Measurements from ENCODE around the gene AKR1C2. TPM values are rescaled to one million over a fixed set of nuclear protein-coding genes. Genes with fewer than 3 reads are reported as not detected.
A peak's percentile ranks its signal among the peaks of the same experiment; 100 is the strongest.

The AKR1C2 gene
- total and polyA plus RNA-seq, 9 of the 15 experiments (the other 6 are each of a cell fraction or from before 2014, with no cell fraction given): 13.8 to 74.0 (median 30.5) TPM

DNA sequence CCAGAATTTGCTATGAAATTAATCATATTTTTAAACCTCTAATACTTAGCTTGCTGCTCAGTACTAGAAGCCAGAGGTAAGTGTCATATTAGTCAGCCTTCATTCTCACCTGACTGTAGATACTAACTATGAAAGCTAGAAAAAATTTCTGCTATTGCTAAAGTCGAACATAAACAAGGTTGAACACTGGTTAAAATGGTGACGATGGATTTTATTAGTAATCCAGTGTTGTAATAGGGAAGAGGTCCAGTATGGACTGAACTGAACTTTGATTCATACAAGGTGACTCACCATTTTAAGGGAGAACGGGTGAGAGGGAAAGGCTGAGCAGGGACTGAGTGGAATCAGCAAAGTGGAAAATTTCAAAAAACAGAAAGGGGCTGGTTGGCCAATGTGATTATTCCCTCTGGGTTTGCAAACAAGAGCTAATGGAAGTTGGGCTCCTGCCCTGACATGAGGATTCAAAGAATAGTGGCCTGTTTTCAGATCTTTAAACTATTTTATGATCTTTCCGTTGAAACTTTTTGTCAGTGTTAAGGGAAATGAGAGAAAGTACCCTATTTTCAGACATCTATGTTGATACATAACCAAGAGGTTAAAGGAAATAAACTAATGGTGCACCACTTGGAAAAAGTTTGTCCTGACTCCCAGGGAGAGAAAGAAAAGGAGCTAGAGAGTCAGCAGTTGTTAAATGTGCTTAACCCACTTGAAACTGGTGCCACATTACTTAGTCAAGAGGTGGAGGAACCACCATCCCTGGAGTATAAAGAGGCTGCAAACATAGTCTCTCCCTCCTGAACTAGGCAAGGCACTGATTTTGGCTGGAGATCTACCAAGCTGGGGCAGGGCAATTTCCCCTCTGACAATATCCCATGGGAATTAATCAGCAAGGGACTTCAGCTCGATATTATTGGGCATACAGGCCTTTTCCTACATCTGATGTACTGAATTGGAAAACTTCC is 55.7 kb downstream of the AKR1C2 start (continued):
- TF ChIP-seq JUN (IDR thresholded peaks at IDR 0.05; ENCODE audit: borderline replicate concordance, low read depth, low read length) (0 out of 2 replicates have a peak, but pooled peaks have one; percentile 69), JUN (CRISPR knock-in tag; IDR thresholded peaks at IDR 0.05; ENCODE audit: borderline replicate concordance) (no peak), FOXK2 (conservative IDR thresholded peaks at IDR 0.05 in 1 of 2, IDR thresholded peaks at IDR 0.05 in 1 of 2; ENCODE audit: low read depth in 2 of 2) (peak; percentile 15 to 18; a peak in 1 of 4 replicates), SUPT5H (IDR thresholded peaks at IDR 0.05) (no peak), TAF9B (IDR thresholded peaks at IDR 0.05; ENCODE audit: partially characterized antibody) (no peak), SOX6 (IDR thresholded peaks at IDR 0.05) (no peak)

- Histone ChIP-seq H3K4me2 (ENCODE audit: insufficient read depth, low read length) (no peak overlapping the region), H2AFZ (ENCODE audit: low read depth, low read length) (no peak overlapping the region), H4K20me1 (replicated peaks; ENCODE audit: control insufficient read depth, insufficient read depth, low read length) (no peaks in the 10 kb centered on the region), H3K9ac (ENCODE audit: insufficient read depth in 1 of 2, low read depth in 2 of 2, low read length in 2 of 2) (no peak overlapping the region), H3K4me3 (no peak overlapping the region), H3K27me3 (ENCODE audit: control insufficient read depth in 2 of 2, insufficient read depth in 2 of 2, low read length in 2 of 2) (no peaks in the 10 kb centered on the region), H3K4me1 (replicated peaks in 1 of 2; ENCODE audit: control insufficient read depth in 2 of 2, insufficient read depth in 2 of 2, low read length in 2 of 2) (peaks cover 0 to 9% of the 10 kb centered on the region in 2 experiments; a peak in 2 of 5 replicates), H3K36me3 (ENCODE audit: control insufficient read depth, insufficient read depth, low read length) (no peaks in the 10 kb centered on the region; the same call in 2 of the 3 replicates), H3K27ac (ENCODE audit: extremely low read depth, low read depth, low read length) (no peak overlapping the region), H3K9me1 (ENCODE audit: control insufficient read depth, insufficient read depth, low read length) (no peaks in the 10 kb centered on the region), H3K9me3 (replicated peaks; ENCODE audit: control insufficient read depth, insufficient read depth, low read depth, low read length) (no peaks in the 10 kb centered on the region; the same call in 1 of the 2 replicates), H3K79me2 (ENCODE audit: control insufficient read depth, insufficient read depth, low read length) (no peaks in the 10 kb centered on the region)
- ATAC-seq (no peak), FAIRE-seq (no peak), DNase-seq (ENCODE audit: extremely low read depth in 1 of 4, low spot score in 3 of 4) (no peak)
- intact Hi-C loops (cut with micrococcal nuclease) (no loop called here), in situ Hi-C loops (cut with MboI) (no loop called here)
- ChIA-PET CTCF (ENCODE audit: low intra/inter-chr PET ratio) (no interaction called here), POLR2A (interaction anchor here (1.2 kb wide), 1 partner anchor 8 kb away, joined by 3 read pairs; no protein-coding TSS in a partner anchor)
- BruUV-seq (replicated peaks): no TSS peak
- TF ChIP-seq ZNF592 (IDR thresholded peaks at IDR 0.05) (no peak), GABPB2 (CRISPR knock-in tag; conservative IDR thresholded peaks at IDR 0.05) (no peak), ZNF583 (CRISPR knock-in tag; IDR thresholded peaks at IDR 0.05) (no peak), ZBTB7A (IDR thresholded peaks at IDR 0.05; ENCODE audit: borderline replicate concordance, control insufficient read depth, low read depth, low read length) (no peak), SNIP1 (IDR thresholded peaks at IDR 0.05; ENCODE audit: low read depth) (no peak), RBM25 (IDR thresholded peaks at IDR 0.05; ENCODE audit: low read depth, low read length, severe bottlenecking) (no peak), ZKSCAN1 (IDR thresholded peaks at IDR 0.05; ENCODE audit: low read depth, low read length) (no peak), GABPB1 (CRISPR knock-in tag; IDR thresholded peaks at IDR 0.05) (no peak), GTF2A2 (tag; IDR thresholded peaks at IDR 0.05) (no peak), RUNX1 (IDR thresholded peaks at IDR 0.05; ENCODE audit: low read depth) (no peak), TBP (optimal IDR thresholded peaks at IDR 0.05; ENCODE audit: low read depth, low read length) (no peak), IFI16 (CRISPR knock-in tag; IDR thresholded peaks at IDR 0.05) (no peak)
Observed at GRCh38 chr10:4947039-4947634, 56.5 kb downstream of the AKR1C2 start.

Data from K562 (cell line).